ENCODE data around the gene TRPV4. TPM values are rescaled to one million over a fixed set of nuclear protein-coding genes. Genes with fewer than 3 reads are reported as not detected.

TRPV4 gene
- total RNA-seq, 1 donor from 2014 or later = 0.35 TPM

DNA sequence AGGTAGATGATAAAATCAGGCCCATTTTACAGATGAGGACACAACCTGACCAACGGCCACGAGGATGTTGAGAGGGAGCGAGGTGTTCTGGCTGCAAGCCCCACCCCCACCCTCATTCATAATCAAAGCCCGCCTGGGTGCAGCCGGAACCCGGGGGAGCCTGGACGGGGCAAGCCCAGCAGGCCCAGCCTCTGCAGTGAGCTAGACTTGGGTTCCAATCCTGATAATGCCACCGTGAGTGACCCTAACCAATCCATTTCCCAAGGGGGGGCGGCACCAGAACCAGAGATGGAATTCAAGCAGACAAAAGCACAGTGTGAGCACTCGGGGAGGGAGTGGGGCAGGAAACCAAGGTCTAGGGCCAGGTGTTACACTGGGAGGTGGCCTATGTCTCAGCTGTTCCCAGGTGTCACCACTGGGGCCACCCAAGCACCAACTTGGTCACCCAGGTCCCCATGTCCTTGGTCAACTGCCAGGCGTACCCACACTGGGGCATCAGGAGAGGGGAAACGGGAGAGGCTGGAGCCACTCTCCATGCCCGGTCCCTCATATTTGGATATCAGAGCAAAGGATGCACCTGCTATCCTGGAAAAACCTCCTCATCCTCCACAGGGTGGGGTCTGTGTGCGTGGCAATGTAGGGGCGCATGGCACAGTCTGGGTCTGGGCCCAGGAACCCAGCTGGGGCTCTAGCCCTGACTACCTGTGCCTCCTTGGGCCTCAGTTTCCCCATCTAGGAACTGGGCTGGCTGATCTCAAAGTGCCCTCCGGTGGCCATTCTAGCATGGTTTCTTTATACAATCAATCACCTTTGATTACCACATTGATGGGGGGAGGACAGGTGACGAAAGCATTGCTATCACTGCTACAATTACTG, 61.2 kb downstream of the TRPV4 start:
- no peak for ATAC-seq (ENCODE audit: poor library complexity)
- DNase-seq = no peak
- intact Hi-C loops (cut with DNase I) = loop anchor here (5.0 to 10.0 kb wide), 2 partner anchors 55 to 347 kb away; no protein-coding TSS in a partner anchor

DNA sequence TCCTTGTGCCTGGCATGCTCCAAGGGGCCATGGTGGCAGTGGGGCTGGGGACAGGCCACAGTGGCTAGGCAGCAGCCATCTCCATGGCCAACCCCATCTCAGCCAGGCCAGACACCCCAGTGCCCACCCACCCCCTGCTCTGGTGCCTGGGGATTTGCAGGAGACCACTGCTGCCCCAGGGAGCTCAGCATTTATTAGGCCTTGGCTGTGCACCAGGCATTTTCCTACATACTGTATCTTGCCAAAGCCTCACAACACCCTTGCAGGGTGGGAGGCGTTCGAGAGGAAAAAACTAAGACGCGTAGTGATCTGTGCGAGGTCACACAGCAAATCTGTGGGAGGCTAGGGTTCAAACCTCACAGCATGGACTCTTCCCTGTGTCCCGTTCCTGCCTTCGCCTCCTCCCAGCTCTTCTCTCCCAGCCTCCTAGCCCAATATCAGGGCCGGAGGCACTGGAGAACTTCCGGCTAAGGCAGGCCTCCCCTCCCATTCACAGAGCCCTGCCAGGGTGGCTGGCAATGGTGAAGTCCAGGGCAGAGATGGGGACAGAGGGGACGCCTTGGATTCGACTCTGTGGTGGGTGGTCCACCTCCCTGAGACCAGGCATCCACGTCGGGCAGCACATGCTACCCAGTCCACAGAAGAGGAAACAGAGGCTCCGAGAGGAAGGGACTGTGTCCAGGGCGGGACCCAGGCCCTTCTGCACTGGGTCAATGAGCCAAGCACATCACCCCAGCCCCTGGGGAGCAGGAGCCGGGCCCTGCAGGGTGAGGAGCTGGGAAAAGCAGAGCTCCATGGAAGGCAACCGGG, 62.1 kb downstream of the TRPV4 start:
- intact Hi-C loops (cut with DNase I) = loop anchor here (5.0 to 10.0 kb wide), 2 partner anchors 54 to 346 kb away; no protein-coding TSS in a partner anchor
- DNase-seq = no peak

DNA sequence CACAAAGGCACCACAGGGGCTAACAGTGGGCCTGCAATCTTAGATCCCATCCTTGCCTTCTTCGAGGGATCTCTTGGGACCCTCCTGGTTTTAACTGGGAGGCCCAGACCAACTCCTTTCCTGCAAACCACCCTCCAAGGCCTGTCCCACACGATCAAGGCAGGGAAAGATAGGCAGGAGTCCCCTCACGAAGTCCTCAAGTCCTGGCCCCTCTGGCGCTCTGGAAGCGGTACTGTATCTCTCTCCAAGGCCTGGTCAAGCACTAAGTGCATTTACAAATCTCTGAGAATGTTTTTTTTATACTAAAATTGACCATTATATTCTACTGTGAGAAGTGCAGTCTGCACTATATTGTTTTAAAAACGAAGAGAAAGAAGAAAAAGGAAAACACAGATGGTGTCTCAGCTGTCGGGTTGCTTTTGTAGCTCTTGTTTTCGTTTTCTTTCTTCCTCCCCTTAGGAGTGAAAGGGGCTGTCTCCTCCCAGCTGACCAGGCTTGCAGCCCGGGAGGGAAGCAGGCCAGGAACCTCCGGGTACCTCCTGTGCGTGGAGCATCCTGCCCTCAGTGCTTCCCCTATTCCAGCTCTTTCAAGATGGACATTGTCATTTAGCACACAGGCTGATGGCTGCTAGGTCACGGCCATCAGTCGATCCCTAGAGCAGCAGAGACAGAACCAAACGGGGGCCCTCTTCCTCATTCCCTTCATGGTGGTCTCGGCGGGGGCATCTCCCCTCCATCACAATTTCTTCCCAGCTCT, 62.9 kb downstream of the TRPV4 start:
- intact Hi-C loops (cut with DNase I) = loop anchor here (5.0 to 10.0 kb wide), 2 partner anchors 53 to 345 kb away; no protein-coding TSS in a partner anchor
- no peak for ATAC-seq (ENCODE audit: poor library complexity)
- DNase-seq = no peak

More for the DNA sequence above, 62.1 kb downstream of the TRPV4 start:
- ATAC-seq (ENCODE audit: poor library complexity) = no peak

- ATAC-seq (ENCODE audit: poor library complexity) = no peak
- no peak for DNase-seq
Observed at GRCh38 chr12:109768901-109769670, 64.1 kb downstream of the TRPV4 start.

GRCh38 chr12:109767991-109768900, 65.0 kb downstream of the TRPV4 start:
- ATAC-seq (ENCODE audit: poor library complexity) (no peak), DNase-seq (no peak)
- intact Hi-C loops (cut with DNase I) = no loop called here

More at GRCh38 chr12:109768901-109769670, 64.1 kb downstream of the TRPV4 start:
- intact Hi-C loops (cut with DNase I) = no loop called here

- intact Hi-C loops (cut with DNase I) = no loop called here
- DNase-seq (no peak), ATAC-seq (ENCODE audit: poor library complexity) (no peak)
Observed at GRCh38 chr12:109767456-109767855, 65.7 kb downstream of the TRPV4 start.

DNA sequence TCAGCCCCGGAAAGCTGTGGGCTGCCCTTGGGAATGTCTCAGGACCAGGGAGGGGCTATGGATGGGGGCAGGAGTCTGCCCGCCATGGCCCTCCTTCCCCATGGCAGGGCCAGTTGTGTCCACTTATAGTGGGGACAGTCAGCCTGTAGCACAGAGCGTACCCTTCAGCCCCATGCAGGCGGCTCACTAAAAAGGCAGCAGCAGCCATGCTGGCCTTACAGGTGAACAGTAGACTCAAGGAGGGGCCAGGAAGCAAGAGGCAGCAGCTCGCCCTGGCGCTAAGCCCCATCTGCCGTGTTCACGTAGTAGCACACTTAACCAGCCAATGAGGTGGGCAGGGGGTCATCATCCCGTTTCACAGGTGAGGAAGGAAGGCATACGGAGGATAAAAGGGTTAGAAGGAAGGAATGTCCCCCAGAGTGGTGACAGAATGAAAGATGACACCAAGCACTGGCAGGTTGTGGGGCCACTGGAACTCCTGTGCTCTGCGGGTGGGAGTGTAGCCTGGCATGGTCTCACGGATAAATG, 66.9 kb downstream of the TRPV4 start:
- DNase-seq (no peak), ATAC-seq (ENCODE audit: poor library complexity) (no peak)
- intact Hi-C loops (cut with DNase I) = no loop called here

DNA sequence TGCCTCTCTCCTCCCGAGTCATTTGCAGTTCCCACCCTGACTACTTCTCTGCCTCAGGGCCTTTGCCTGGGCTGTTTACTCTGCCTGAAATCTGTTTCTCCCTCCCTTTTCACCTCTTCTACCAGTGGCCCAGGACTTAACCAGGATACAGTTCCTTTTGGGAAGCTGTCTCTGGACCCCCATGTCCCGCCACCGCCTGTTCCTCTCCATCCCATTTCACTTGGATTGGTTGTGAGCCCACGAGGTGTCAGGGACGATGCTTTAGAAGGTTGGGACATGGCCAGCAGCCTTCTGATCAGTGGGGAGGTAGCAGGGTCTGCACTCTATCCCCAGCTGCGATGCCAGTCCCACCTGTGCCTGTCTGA, 67.8 kb downstream of the TRPV4 start:
- ATAC-seq (ENCODE audit: poor library complexity) = no peak
- intact Hi-C loops (cut with DNase I) = no loop called here
- no peak for DNase-seq

- ATAC-seq (ENCODE audit: poor library complexity) = no peak
- intact Hi-C loops (cut with DNase I) = no loop called here
- DNase-seq = no peak
Observed at GRCh38 chr12:109764776-109765445, 68.3 kb downstream of the TRPV4 start.

- ATAC-seq (ENCODE audit: poor library complexity) = no peak
- intact Hi-C loops (cut with DNase I) = no loop called here
- DNase-seq = no peak
Observed at GRCh38 chr12:109764123-109764522, 69.1 kb downstream of the TRPV4 start.

GRCh38 chr12:109763201-109763841, 69.9 kb downstream of the TRPV4 start:
- intact Hi-C loops (cut with DNase I) = no loop called here
- ATAC-seq (ENCODE audit: poor library complexity) (no peak), DNase-seq (no peak)

- no peak for ATAC-seq (ENCODE audit: poor library complexity)
- intact Hi-C loops (cut with DNase I) = no loop called here
- no peak for DNase-seq
Observed at GRCh38 chr12:109762673-109763191, 70.5 kb downstream of the TRPV4 start.

- intact Hi-C loops (cut with DNase I) = no loop called here
- no peak for ATAC-seq (ENCODE audit: poor library complexity)
- no peak for DNase-seq
Observed at GRCh38 chr12:109762071-109762672, 71.0 kb downstream of the TRPV4 start.

- intact Hi-C loops (cut with DNase I) = no loop called here
- DNase-seq (no peak), ATAC-seq (ENCODE audit: poor library complexity) (no peak)
Observed at GRCh38 chr12:109760930-109761921, 72.0 kb downstream of the TRPV4 start.

Measured in Right ventricle myocardium superior (tissue), 1 donor.